NCI-H128 (cell line): ENCODE measurements around the gene UBE3C.
"Not testable (repeated sequence)": the region's sequence is repeated elsewhere in the genome, so short reads cannot be mapped to it uniquely, and the experiment has no call there.

Experiments used
- DNase-seq: peaks from one replicate; lab custom pipeline; 2025; ENCODE audit not compliant: unreplicated experiment; lab: John Stamatoyannopoulos, UW

Gene UBE3C

GRCh38 chr7:157270060-157270444, 131.3 kb downstream of the UBE3C start:
- DNase-seq = no peak

GRCh38 chr7:157271315-157271990, 132.7 kb downstream of the UBE3C start:
- no peak for DNase-seq

GRCh38 chr7:157271991-157272324, 133.2 kb downstream of the UBE3C start:
- DNase-seq = no peak

GRCh38 chr7:157272351-157273207, 133.9 kb downstream of the UBE3C start:
- no peak for DNase-seq

GRCh38 chr7:157273208-157274093, 134.7 kb downstream of the UBE3C start:
- DNase-seq = no peak

GRCh38 chr7:157274094-157274634, 135.4 kb downstream of the UBE3C start:
- not testable (repeated sequence) for DNase-seq

- no peak for DNase-seq
Measured at GRCh38 chr7:157274991-157275427, 136.3 kb downstream of the UBE3C start.

GRCh38 chr7:157276091-157276561, 137.4 kb downstream of the UBE3C start:
- no peak for DNase-seq

- no peak for DNase-seq
Measured at GRCh38 chr7:157276731-157277562, 138.2 kb downstream of the UBE3C start.

GRCh38 chr7:157277568-157277967, 138.8 kb downstream of the UBE3C start:
- DNase-seq = not testable (repeated sequence)

- DNase-seq = no peak
Measured at GRCh38 chr7:157278167-157278790, 139.6 kb downstream of the UBE3C start.

GRCh38 chr7:157278791-157279724, 140.3 kb downstream of the UBE3C start:
- DNase-seq = no peak

- DNase-seq = no peak
Measured at GRCh38 chr7:157279741-157280215, 141.1 kb downstream of the UBE3C start.

GRCh38 chr7:157280216-157280841, 141.6 kb downstream of the UBE3C start:
- no peak for DNase-seq

GRCh38 chr7:157281221-157281998, 142.7 kb downstream of the UBE3C start:
- no peak for DNase-seq

GRCh38 chr7:157282141-157282801, 143.5 kb downstream of the UBE3C start:
- DNase-seq = no peak
